ENCODE measurements around the gene PGLYRP3. TPM values are rescaled to one million over a fixed set of nuclear protein-coding genes. Genes with fewer than 3 reads are reported as not detected.
"Not testable (repeated sequence)": the region's sequence is repeated elsewhere in the genome, so short reads cannot be mapped to it uniquely, and the experiment has no call there.

Gene PGLYRP3
- total RNA-seq, 6 donors from 2014 or later = not detected

DNA sequence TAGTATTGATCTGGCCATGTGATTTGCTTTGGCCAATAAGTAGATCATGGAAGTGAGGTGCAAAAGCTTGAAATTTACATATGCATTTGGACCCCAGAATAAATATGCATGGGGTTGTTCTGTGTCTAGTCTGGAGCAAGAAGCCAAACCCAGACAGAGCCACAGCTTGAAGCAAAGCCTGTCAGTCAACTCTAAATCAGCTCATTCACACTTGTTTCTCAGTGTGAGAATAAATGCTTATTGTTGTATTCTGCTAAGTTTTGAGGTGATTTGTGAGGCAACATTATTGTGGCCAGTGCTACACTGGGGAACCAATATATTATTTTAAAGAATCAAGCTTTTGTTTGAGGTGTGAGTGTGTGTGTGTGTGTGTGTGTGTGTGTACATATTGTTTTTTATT lies 12.2 kb upstream of the PGLYRP3 start:
- Histone ChIP-seq H3K4me3 (no peak overlapping the region), H3K27ac (no peak overlapping the region), H3K36me3 (no peaks in the 10 kb centered on the region), H3K4me1 (no peaks in the 10 kb centered on the region), H3K27me3 (no peaks in the 10 kb centered on the region), H3K9me3 (peaks cover 0 to 12% (median 8%) of the 10 kb centered on the region in 4 donors)
- ATAC-seq (ENCODE audit: low FRiP score in 2 of 2) (no peak), DNase-seq (no peak)
- no peak for TF ChIP-seq POLR2A (IDR thresholded peaks at IDR 0.05)
- no peak for TF ChIP-seq POLR2AphosphoS5 (IDR thresholded peaks at IDR 0.05)
- no peak for TF ChIP-seq EP300 (IDR thresholded peaks at IDR 0.05)
- TF ChIP-seq, protein P1, sequence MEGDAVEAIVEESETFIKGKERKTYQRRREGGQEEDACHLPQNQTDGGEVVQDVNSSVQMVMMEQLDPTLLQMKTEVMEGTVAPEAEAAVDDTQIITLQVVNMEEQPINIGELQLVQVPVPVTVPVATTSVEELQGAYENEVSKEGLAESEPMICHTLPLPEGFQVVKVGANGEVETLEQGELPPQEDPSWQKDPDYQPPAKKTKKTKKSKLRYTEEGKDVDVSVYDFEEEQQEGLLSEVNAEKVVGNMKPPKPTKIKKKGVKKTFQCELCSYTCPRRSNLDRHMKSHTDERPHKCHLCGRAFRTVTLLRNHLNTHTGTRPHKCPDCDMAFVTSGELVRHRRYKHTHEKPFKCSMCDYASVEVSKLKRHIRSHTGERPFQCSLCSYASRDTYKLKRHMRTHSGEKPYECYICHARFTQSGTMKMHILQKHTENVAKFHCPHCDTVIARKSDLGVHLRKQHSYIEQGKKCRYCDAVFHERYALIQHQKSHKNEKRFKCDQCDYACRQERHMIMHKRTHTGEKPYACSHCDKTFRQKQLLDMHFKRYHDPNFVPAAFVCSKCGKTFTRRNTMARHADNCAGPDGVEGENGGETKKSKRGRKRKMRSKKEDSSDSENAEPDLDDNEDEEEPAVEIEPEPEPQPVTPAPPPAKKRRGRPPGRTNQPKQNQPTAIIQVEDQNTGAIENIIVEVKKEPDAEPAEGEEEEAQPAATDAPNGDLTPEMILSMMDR (IDR thresholded peaks at IDR 0.05) = no peak

DNA sequence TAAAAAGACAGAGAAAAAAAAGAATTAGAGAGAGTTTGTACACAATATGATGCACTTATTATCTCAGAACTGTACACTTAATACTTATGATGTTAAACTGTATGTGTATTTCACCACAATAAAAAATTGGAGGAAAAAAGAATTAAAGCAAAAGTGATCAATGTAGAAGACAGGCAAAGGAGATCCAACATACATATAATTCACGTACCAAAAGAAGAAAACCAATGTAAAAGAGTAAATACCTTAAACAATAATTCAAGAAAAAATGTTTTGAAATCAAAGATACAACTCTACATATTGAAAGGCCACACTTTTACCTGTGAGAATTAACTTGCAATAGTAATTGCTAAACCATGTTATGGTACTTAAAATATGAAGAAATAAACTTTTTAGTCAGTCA lies 9.8 kb upstream of the PGLYRP3 start:
- H3K9me3 ChIP-seq = peaks cover 0 to 12% (median 7%) of the 10 kb centered on the region in 4 donors
- H3K4me1 ChIP-seq = no peaks in the 10 kb centered on the region
- WGBS, 2 donors = 35 to 38% methylated on average over 1 of the region's 1 CpG
- H3K27me3 ChIP-seq = no peaks in the 10 kb centered on the region
- TF ChIP-seq EP300 (IDR thresholded peaks at IDR 0.05) = no peak
- no peak for TF ChIP-seq POLR2A (IDR thresholded peaks at IDR 0.05)
- ATAC-seq (ENCODE audit: low FRiP score in 2 of 2) = no peak
- no peak for DNase-seq
- H3K4me3 ChIP-seq = no peak overlapping the region
- H3K36me3 ChIP-seq = no peaks in the 10 kb centered on the region
- H3K27ac ChIP-seq = no peak overlapping the region

DNA sequence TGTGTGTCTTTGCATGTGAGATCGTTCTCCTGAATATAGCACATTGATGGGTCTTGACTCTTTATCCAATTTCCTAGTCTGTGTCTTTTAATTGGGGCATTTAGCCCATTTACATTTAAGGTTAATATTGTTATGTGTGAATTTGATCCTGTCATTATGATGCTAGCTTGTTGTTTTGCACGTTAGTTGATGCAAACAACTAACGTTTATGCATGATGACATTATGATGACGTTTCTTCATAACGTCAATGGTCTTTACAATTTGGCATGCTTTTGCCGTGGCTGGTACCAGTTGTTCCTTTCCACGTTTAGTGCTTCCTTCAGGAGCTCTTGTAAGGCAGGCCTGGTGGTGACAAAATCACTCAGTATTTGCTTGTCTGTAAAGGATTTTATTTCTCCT lies 5.4 kb upstream of the PGLYRP3 start:
- not testable (repeated sequence) for H3K9me3 ChIP-seq; DNase-seq; H3K36me3 ChIP-seq; H3K27ac ChIP-seq; ATAC-seq (ENCODE audit: low FRiP score in 2 of 2); H3K27me3 ChIP-seq; H3K4me3 ChIP-seq; H3K4me1 ChIP-seq
- WGBS, 2 donors = 89 to 92% methylated on average over 7 of the region's 7 CpGs

DNA sequence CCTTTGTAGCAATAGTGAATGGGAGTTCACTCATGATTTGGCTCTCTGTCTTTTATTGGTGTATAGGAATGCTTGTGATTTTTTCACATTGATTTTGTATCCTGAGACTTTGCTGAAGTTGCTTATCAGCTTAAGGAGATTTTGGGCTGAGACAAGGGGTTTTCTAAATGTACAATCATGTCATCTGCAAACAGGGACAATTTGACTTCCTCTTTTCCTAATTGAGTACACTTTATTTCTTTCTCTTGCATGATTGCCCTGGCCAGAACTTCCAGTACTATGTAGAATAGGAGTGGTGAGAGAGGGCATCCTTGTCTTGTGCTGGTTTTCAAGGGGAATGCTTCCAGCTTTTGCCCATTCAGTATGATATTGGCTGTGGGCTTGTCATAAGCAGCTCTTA lies 3.3 kb upstream of the PGLYRP3 start:
- H3K27ac ChIP-seq; H3K4me3 ChIP-seq; H3K4me1 ChIP-seq; DNase-seq; H3K9me3 ChIP-seq; H3K36me3 ChIP-seq; H3K27me3 ChIP-seq; ATAC-seq (ENCODE audit: low FRiP score in 2 of 2): not testable (repeated sequence)

DNA sequence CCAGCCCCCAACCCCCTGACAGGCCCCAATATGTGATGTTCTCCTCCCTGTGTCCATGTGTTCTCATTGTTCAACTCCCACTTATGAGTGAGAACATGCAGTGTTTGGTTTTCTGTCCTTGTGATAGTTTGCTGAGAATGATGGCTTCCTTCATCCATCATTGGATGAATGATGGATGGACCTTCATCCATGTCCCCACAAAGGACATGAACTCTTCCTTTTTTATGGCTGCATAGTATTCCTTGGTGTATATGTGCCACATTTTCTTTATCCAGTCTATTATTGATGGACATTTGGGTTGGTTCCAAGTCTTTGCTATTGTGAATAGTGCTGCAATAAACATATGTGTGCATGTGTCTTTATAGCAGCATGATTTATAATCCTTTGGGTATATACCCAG lies 1.6 kb upstream of the PGLYRP3 start:
- not testable (repeated sequence) for H3K9me3 ChIP-seq; H3K36me3 ChIP-seq; H3K4me3 ChIP-seq; ATAC-seq (ENCODE audit: low FRiP score in 2 of 2); DNase-seq; H3K27me3 ChIP-seq; H3K27ac ChIP-seq; H3K4me1 ChIP-seq

DNA sequence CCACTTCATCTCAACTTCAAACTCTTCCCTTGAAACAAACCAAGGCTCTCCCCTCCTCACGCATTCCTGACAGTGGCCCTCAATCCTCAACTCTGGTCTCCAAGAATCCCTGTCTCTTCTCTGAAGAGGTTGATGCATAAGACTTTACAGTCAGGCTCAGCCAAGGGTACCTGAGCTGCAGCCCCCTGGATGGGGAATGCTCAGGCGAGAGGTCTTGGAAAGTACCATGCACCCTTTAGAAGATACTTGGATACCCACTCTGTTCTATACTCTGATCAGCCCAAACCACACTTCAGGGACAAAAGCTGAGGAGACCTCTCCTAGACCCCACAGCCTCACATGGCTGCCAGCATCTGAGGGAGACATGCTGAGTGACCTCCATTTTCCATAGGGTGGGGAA lies 536 bp upstream of the PGLYRP3 start:
- TF ChIP-seq POLR2A (IDR thresholded peaks at IDR 0.05) (no peak), POLR2AphosphoS5 (IDR thresholded peaks at IDR 0.05) (no peak), EP300 (IDR thresholded peaks at IDR 0.05) (no peak)
- TF ChIP-seq, protein P1 (IDR thresholded peaks at IDR 0.05) = no peak
- ATAC-seq (ENCODE audit: low FRiP score in 2 of 2) = no peak
- Histone ChIP-seq H3K9me3 (no peaks in the 10 kb centered on the region), H3K27me3 (no peaks in the 10 kb centered on the region), H3K4me3 (no peak overlapping the region), H3K36me3 (no peaks in the 10 kb centered on the region), H3K27ac (no peak overlapping the region), H3K4me1 (no peaks in the 10 kb centered on the region)
- 89 to 97% methylated on average over 2 of the region's 2 CpGs for WGBS, 2 donors
- no peak for DNase-seq

DNA sequence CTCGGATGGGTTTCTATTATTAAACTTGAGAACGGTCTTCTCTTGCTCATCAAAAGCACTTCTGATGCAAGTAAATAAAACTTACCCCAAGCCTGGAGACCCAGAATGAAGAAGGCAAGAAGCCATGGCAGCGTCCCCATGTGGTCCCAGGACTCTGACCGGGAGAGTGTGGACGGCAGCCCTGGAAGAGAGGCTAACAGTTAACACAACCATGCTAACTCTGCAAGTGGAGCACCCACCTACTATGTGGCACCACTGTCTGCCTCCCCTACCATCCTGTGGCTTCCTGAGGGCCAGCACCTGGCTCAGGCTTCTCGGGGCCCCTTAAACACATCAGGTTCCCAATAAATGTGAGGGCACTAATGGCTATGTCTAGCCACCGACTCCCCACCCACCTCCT lies 2.2 kb downstream of the PGLYRP3 start:
- H3K27ac ChIP-seq = no peak overlapping the region
- DNase-seq = no peak

More for the DNA sequence above, 2.2 kb downstream of the PGLYRP3 start:
- Histone ChIP-seq H3K9me3 (no peaks in the 10 kb centered on the region), H3K4me3 (no peak overlapping the region), H3K27me3 (no peaks in the 10 kb centered on the region), H3K4me1 (no peaks in the 10 kb centered on the region), H3K36me3 (no peaks in the 10 kb centered on the region)
- WGBS, 2 donors = 71 to 75% methylated on average over 7 of the region's 7 CpGs
- no peak for ATAC-seq (ENCODE audit: low FRiP score in 2 of 2)
- TF ChIP-seq POLR2AphosphoS5 (IDR thresholded peaks at IDR 0.05) (no peak), EP300 (IDR thresholded peaks at IDR 0.05) (no peak), POLR2A (IDR thresholded peaks at IDR 0.05) (no peak)
- TF ChIP-seq, protein P1 (IDR thresholded peaks at IDR 0.05) = no peak

Data from upper lobe of left lung (tissue), 6 donors.